ENCODE data around the gene MTARC1. TPM values are rescaled to one million over a fixed set of nuclear protein-coding genes. Genes with fewer than 3 reads are reported as not detected.

The MTARC1 gene
- total and polyA plus RNA-seq, 2 of the 4 experiments (the other 2 are of a cell fraction) = 0.18 to 0.55 TPM

GRCh38 chr1:220768126-220768601 lies 18.5 kb upstream of the MTARC1 start:
- no peak overlapping the region for H2BK20ac ChIP-seq (ENCODE audit: low read depth, low read length)
- ChIA-PET CTCF (interaction anchor here (1.1 kb wide), 1 partner anchor 9 kb away, joined by 7 read pairs; no protein-coding TSS in a partner anchor), POLR2A (ENCODE audit: unreplicated experiment) (no interaction called here)
- intact Hi-C loops (cut with micrococcal nuclease) = no loop called here
- H2AK5ac ChIP-seq (ENCODE audit: low read depth, low read length) = no peak overlapping the region
- no peak overlapping the region for H3K4ac ChIP-seq (ENCODE audit: low read depth, low read length)
- no peak overlapping the region for H3K56ac ChIP-seq (ENCODE audit: extremely low read depth, insufficient read depth, low read length)
- ATAC-seq (ENCODE audit: low read depth) (no peak), DNase-seq (no peak)
- WGBS, 2 experiments (ENCODE audit: extremely low coverage in 2 of 2, insufficient read length in 1 of 2) = no CpG with 5 or more reads among the region's 5 CpGs
- in situ Hi-C loops (cut with MboI; ENCODE audit: low sequenced_read_pairs) = no loop called here
- H3K14ac ChIP-seq (replicated peaks; ENCODE audit: low read depth, low read length) = no peak overlapping the region
- peak overlapping the region; percentile 44; the same call in 1 of the 2 replicates for H3K4me2 ChIP-seq (ENCODE audit: low read depth, low read length)
- H3K9me1 ChIP-seq (ENCODE audit: insufficient read depth, low read length) = no peaks in the 10 kb centered on the region; the same call in 1 of the 2 replicates
- H2BK5ac ChIP-seq (ENCODE audit: low read depth, low read length, poor library complexity, severe bottlenecking) = no peak overlapping the region
- H3K27ac ChIP-seq (ENCODE audit: insufficient read depth, low read length) = peak overlapping the region; percentile 4; the same call in 1 of the 2 replicates
- H3K4me1 ChIP-seq (ENCODE audit: control insufficient read depth, insufficient read depth, low read length) = no peaks in the 10 kb centered on the region; the same call in 1 of the 2 replicates
- TF ChIP-seq POLR2A (IDR thresholded peaks at IDR 0.05; ENCODE audit: low read depth, low read length) = no peak
- TF ChIP-seq MXI1 (IDR thresholded peaks at IDR 0.05; ENCODE audit: borderline replicate concordance, low read depth, low read length) = no peak
- TF ChIP-seq USF2 (IDR thresholded peaks at IDR 0.05; ENCODE audit: low read depth, low read length) = no peak
- no peak for TF ChIP-seq NFE2L2 (IDR thresholded peaks at IDR 0.05; ENCODE audit: low read depth, low read length)
- no peak for TF ChIP-seq MAFK (IDR thresholded peaks at IDR 0.05; ENCODE audit: low read depth, low read length)
- TF ChIP-seq CEBPB (IDR thresholded peaks at IDR 0.05; ENCODE audit: low read depth, low read length) = no peak
- no peak overlapping the region for H3K9ac ChIP-seq (ENCODE audit: low read depth, low read length)
- no peak overlapping the region for H2AK9ac ChIP-seq (replicated peaks; ENCODE audit: low read depth, low read length, poor library complexity)
- no peaks in the 10 kb centered on the region for H3K79me1 ChIP-seq (ENCODE audit: low read depth in 1 of 2, low read length in 2 of 2)
- H2BK120ac ChIP-seq (ENCODE audit: low read depth, low read length) = no peak overlapping the region
- peak overlapping the region; percentile 2; the same call in 1 of the 2 replicates for H3K18ac ChIP-seq (ENCODE audit: low read depth, low read length)
- H2BK15ac ChIP-seq (ENCODE audit: low read depth, low read length) = no peak overlapping the region
- no peaks in the 10 kb centered on the region for H3K9me3 ChIP-seq (ENCODE audit: control insufficient read depth, insufficient read depth, low read length)
- no peak overlapping the region for H4K91ac ChIP-seq (ENCODE audit: insufficient read depth, low read depth, low read length)
- no peak overlapping the region for H4K5ac ChIP-seq (ENCODE audit: low read depth, low read length)
- H2AFZ ChIP-seq (replicated peaks; ENCODE audit: low read length, poor library complexity) = no peak overlapping the region
- no peaks in the 10 kb centered on the region for H4K20me1 ChIP-seq (ENCODE audit: insufficient read depth, low read length)
- peaks cover 3% of the 10 kb centered on the region for H3K36me3 ChIP-seq (ENCODE audit: control insufficient read depth, insufficient read depth, low read length)
- no peak overlapping the region for H4K8ac ChIP-seq (ENCODE audit: low read depth in 2 of 2, low read length in 2 of 2)
- no peak overlapping the region for H3K4me3 ChIP-seq (ENCODE audit: insufficient read depth, low read depth, low read length)
- dilution Hi-C loops (cut with HindIII; ENCODE audit: low sequenced_read_pairs, unreplicated experiment) = no loop called here
- H3K27me3 ChIP-seq (ENCODE audit: control insufficient read depth, insufficient read depth, low read length) = no peaks in the 10 kb centered on the region
- BruUV-seq (replicated peaks) = no TSS peak
- H3K23ac ChIP-seq (ENCODE audit: low read depth, low read length) = no peak overlapping the region

Data from IMR-90 (cell line).